Ovary (tissue), 9 donors: ENCODE data around the gene TMED9. TPM values are rescaled to one million over a fixed set of nuclear protein-coding genes. Genes with fewer than 3 reads are reported as not detected.
A peak's percentile ranks its signal among the peaks of the same experiment; 100 is the strongest.

Experiments used
- DNase-seq, 5 donors: peaks; one replicate each; pipeline ENCODE4 v3.0.0-alpha.2; 2019 to 2020
- H3K27ac ChIP-seq, 2 donors: fragments of 200-600 bp; one replicate each; pipeline versions ENCODE4 v1.5.1 to v1.8.0; 2019 to 2022
- H3K27me3 ChIP-seq: fragments of 200-600 bp; one replicate; pipeline ENCODE4 v1.8.0; 2022
- H3K36me3 ChIP-seq: fragments of 200-600 bp; sonication (generic); one replicate; pipeline ENCODE4 v1.5.1; 2019
- H3K4me1 ChIP-seq: one replicate; pipeline ENCODE4 v1.8.1; 2013; ENCODE audit warnings: mild to moderate bottlenecking, moderate library complexity; ENCODE audit not compliant: insufficient read depth
- H3K4me3 ChIP-seq: fragments of 200-600 bp; sonication (generic); one replicate; pipeline ENCODE4 v1.5.1; 2017
- H3K9me3 ChIP-seq, 2 donors: fragments of 200-600 bp in 1 of 2; sonication (generic) in 1 of 2; one replicate each; pipeline versions ENCODE4 v1.5.1 to v1.8.1; 2013 to 2019; ENCODE audit warnings: mild to moderate bottlenecking in 1 of 2, moderate library complexity in 1 of 2
- EP300 ChIP-seq: sonication (generic); formaldehyde crosslinking; IDR thresholded peaks from one replicate; pipeline ENCODE4 v1.6.1; 2017; ENCODE audit warnings: antibody characterized with exemption
- POLR2A ChIP-seq: fragments of 450-650 bp; IDR thresholded peaks from one replicate; pipeline ENCODE4 v1.6.1; 2017; ENCODE audit warnings: antibody characterized with exemption, mild to moderate bottlenecking, moderate library complexity
- WGBS, 3 donors: extraction: QIAGEN DNeasy Blood & Tissue Kit in 1 of 3; methylation state at CpG; one replicate each; pipeline versions ENCODE4 v1.1.5 to v1.1.7; 2013 to 2017; 5-methylcytosine and 5-hydroxymethylcytosine counted together
- intact Hi-C, 4 donors: fragments of 100-400 bp; cut with DNase I; formaldehyde crosslinking; loops; one replicate each; pipeline versions ENCODE4 v1.11.0 to v1.15.1; 2022 to 2023
- polyA plus RNA-seq, 2 donors: library from polyadenylated mRNA; stranded (reverse); fragments of 200-250 nt in 1 of 2; fragments of 350-450 nt in 1 of 2; fragmentation: Illumina TruSeq in 1 of 2; extraction: RNeasy Lipid Tissue Mini Kit (QIAGEN cat#74804) in 1 of 2; gene quantifications; one replicate each; pipeline ENCODE4 v1.2.3, GENCODE V29; 2013 to 2014
- total RNA-seq, 7 donors: library from RNA; depleted of rRNA in 2 of 7; stranded (reverse); fragments of >200 nt in 2 of 7; fragmentation: NEBNext Ultra II Directional in 3 of 7; extraction: Animal tissue kit (Norgen Biotek cat#: 25700) in 3 of 7; gene quantifications; one replicate each; pipeline versions ENCODE4 v1.1.0 to v1.2.4, GENCODE V29; 2016 to 2023
- TF ChIP-seq, protein P1 (sequence below), 3 donors: fragments of 450-650 bp in 2 of 3; fragments of 200-600 bp in 1 of 3; IDR thresholded peaks; one replicate each; pipeline versions ENCODE4 v1.5.1 to v1.8.0; 2016 to 2022; ENCODE audit warnings: antibody characterized with exemption in 3 of 3, mild to moderate bottlenecking in 1 of 3
- donor health status: DM: no; HTN: no; CAD: no; lungs with moderate emphysema.
- donor health status: DM: no; HTN: no; CAD: no.
- donor health status: Bipolar disorder and iron deficiency.
- donor health status: DM: yes; HTN: yes; CAD: no.
- donor health status: DM: no; HTN: no; CAD: no.
- donor health status: DM: yes; HTN: yes; CAD: no.

TMED9 gene
- total and polyA plus RNA-seq, 9 donors, result 54.0 to 112 (median 80.3) TPM

DNA sequence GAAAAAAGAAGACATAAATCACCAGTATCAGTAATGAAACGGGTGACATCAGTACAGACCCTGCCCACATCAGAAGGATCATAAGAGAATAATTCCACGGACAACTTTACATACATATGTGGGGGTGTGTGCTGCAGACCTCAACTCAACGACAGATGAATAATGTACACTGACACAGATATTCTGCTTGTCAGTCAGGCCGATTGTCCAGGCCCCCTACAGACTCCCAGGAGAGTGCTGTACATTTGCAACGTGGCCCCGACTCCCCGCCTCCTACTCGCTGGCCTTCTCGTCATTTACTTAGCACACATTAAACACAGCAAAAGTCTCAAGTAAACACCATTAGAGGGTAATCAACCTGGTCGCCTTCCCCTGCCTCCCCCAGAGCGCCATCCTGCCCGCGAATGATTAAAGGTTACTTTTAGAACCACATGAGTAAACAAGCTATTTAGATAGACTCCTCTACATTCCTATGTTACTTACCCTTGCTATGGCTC is 3.5 kb upstream of the TMED9 start:
- TF ChIP-seq, protein P1, sequence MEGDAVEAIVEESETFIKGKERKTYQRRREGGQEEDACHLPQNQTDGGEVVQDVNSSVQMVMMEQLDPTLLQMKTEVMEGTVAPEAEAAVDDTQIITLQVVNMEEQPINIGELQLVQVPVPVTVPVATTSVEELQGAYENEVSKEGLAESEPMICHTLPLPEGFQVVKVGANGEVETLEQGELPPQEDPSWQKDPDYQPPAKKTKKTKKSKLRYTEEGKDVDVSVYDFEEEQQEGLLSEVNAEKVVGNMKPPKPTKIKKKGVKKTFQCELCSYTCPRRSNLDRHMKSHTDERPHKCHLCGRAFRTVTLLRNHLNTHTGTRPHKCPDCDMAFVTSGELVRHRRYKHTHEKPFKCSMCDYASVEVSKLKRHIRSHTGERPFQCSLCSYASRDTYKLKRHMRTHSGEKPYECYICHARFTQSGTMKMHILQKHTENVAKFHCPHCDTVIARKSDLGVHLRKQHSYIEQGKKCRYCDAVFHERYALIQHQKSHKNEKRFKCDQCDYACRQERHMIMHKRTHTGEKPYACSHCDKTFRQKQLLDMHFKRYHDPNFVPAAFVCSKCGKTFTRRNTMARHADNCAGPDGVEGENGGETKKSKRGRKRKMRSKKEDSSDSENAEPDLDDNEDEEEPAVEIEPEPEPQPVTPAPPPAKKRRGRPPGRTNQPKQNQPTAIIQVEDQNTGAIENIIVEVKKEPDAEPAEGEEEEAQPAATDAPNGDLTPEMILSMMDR (IDR thresholded peaks at IDR 0.05), result no peak
- TF ChIP-seq POLR2A (no peak), EP300 (no peak)
- 22 to 24% (median 22%) methylated on average over 13 of the region's 13 CpGs for WGBS, 3 donors
- no peaks in the 10 kb centered on the region for H3K27me3 ChIP-seq
- H3K9me3 ChIP-seq, result no peaks in the 10 kb centered on the region
- intact Hi-C loops, result no loop called here
- DNase-seq, result no peak
- H3K4me3 ChIP-seq, result no peak overlapping the region
- no peaks in the 10 kb centered on the region for H3K4me1 ChIP-seq
- no peaks in the 10 kb centered on the region for H3K36me3 ChIP-seq
- no peak overlapping the region for H3K27ac ChIP-seq

DNA sequence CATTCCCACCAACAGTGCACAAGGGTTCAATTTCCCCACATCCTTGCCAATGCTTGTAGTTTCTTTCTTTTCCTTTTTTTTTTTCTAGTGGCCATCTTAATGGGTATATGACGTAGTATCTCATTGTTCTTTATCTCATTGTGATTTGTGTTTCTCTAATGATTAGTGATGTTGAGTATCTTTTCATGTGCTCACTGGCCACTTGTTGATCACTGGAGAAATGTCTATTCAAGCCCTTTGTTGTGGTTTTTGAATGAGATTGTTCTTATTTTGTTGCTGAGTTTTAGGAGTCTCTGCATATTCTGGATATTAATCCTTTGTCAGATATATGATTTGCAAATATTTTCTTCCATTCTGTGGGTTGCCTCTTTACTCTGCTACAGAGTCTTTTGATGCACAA is 1.6 kb upstream of the TMED9 start:
- no peak overlapping the region for H3K4me3 ChIP-seq
- DNase-seq, result no peak
- no peaks in the 10 kb centered on the region for H3K4me1 ChIP-seq
- no peaks in the 10 kb centered on the region for H3K36me3 ChIP-seq
- H3K27ac ChIP-seq, result no peak overlapping the region
- no peaks in the 10 kb centered on the region for H3K27me3 ChIP-seq
- intact Hi-C loops, result no loop called here
- TF ChIP-seq POLR2A, result no peak
- TF ChIP-seq EP300, result no peak
- TF ChIP-seq, protein P1 (IDR thresholded peaks at IDR 0.05), result no peak
- WGBS, 3 donors, result 69 to 84% (median 69%) methylated on average over 1 of the region's 1 CpG
- H3K9me3 ChIP-seq, result no peaks in the 10 kb centered on the region

DNA sequence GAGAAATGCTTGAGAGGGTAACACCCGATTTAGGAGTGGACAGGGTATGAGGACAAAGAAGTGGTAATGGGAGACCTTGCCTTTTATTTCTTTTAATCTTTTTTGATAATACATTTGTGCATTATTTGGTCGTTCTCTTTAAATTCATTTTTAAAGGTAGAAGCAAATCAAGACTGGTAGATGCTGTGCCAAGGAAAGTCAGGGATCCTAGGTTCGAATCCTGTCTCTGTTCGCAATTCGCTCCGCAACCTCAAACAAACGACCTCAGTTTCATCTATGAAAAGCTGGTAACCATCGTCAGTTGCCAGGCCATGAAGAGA is 353 bp upstream of the TMED9 start:
- 11 to 13% (median 12%) methylated on average over 8 of the region's 8 CpGs for WGBS, 3 donors
- H3K4me1 ChIP-seq, result no peaks in the 10 kb centered on the region
- intact Hi-C loops, result no loop called here
- H3K9me3 ChIP-seq, result no peaks in the 10 kb centered on the region
- no peaks in the 10 kb centered on the region for H3K36me3 ChIP-seq
- H3K27me3 ChIP-seq, result no peaks in the 10 kb centered on the region
- DNase-seq, result no peak
- no peak for TF ChIP-seq POLR2A
- TF ChIP-seq, protein P1 (IDR thresholded peaks at IDR 0.05), result no peak
- no peak for TF ChIP-seq EP300
- no peak overlapping the region for H3K27ac ChIP-seq
- peak overlapping the region; percentile 85 for H3K4me3 ChIP-seq

DNA sequence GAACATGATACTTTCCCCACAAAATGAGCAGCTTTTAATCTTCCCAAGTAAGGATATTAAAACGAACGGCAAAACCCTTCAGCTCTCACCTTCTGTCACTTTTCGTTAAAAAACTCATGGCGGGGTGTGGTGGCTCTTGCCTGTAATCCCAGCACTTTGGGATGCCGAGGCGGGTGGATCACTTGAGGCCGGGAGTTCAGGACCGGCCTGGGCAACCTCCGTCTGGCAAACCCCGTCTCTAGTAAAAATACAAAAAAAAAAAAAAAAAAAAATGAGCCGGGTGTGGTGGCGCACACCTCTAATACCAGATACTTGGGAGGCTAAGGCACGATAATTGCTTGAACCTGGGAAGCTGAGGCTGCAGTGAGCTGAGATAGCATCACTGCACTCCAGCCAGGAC is 902 bp downstream of the TMED9 start:
- Histone ChIP-seq H3K4me3 (peak overlapping the region; percentile 85), H3K4me1 (no peaks in the 10 kb centered on the region), H3K27me3 (no peaks in the 10 kb centered on the region), H3K36me3 (no peaks in the 10 kb centered on the region), H3K27ac (no peak overlapping the region), H3K9me3 (no peaks in the 10 kb centered on the region)
- intact Hi-C loops, result no loop called here
- TF ChIP-seq, protein P1 (IDR thresholded peaks at IDR 0.05), result no peak
- TF ChIP-seq POLR2A (no peak), EP300 (no peak)
- no peak for DNase-seq
- WGBS, 3 donors, result 69 to 75% (median 72%) methylated on average over 13 of the region's 13 CpGs

DNA sequence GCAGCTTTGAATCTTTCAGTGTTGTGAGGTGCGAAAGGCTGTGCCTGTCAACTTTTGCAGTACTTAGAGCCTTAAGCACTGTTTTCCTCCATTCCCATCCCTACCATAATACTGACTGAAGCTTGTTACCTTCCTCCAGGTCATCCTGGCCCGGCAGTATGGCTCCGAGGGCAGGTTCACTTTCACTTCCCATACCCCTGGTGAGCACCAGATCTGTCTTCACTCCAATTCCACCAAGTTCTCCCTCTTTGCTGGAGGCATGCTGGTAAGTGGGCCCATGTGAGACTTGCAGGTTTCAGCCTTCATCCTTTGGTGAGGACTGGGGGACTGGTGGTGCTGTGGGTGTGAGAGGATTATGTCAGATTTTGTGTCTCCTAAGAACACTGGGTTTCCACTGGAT is 1.5 kb downstream of the TMED9 start:
- intact Hi-C loops, result no loop called here
- no peaks in the 10 kb centered on the region for H3K27me3 ChIP-seq
- no peak for DNase-seq
- WGBS, 3 donors, result 76 to 85% (median 80%) methylated on average over 3 of the region's 3 CpGs
- no peaks in the 10 kb centered on the region for H3K36me3 ChIP-seq
- H3K4me3 ChIP-seq, result no peak overlapping the region
- H3K4me1 ChIP-seq, result no peaks in the 10 kb centered on the region
- H3K27ac ChIP-seq, result no peak overlapping the region
- H3K9me3 ChIP-seq, result no peaks in the 10 kb centered on the region
- TF ChIP-seq, protein P1 (IDR thresholded peaks at IDR 0.05), result no peak
- TF ChIP-seq EP300 (no peak), POLR2A (no peak)
